Measurements from ENCODE around the gene PLD2. TPM values are rescaled to one million over a fixed set of nuclear protein-coding genes. Genes with fewer than 3 reads are reported as not detected.

PLD2 gene
- total and polyA plus RNA-seq, 7 donors: 2.4 to 7.5 (median 3.8) TPM

DNA sequence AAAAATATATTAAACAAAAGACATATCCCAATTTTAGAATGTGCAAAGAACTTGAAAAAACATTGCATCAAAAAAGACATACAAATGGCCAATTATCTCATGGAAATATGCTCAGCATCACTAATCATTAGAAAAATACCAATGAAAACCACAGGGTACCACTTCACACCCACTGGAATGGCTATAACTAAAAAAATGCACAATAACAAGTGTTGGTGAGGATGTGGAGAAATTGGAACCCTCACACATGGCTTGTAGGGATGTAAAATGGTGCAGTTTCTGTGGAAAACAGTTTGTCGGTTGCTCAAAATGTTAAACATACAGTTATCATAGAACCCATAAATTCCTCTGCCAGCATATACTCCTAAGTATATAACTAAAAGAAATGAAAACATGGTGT lies 11.8 kb upstream of the PLD2 start:
- WGBS, 3 donors: 97 to 99% (median 97%) methylated on average over 1 of the region's 1 CpG
- TF ChIP-seq, protein P1, sequence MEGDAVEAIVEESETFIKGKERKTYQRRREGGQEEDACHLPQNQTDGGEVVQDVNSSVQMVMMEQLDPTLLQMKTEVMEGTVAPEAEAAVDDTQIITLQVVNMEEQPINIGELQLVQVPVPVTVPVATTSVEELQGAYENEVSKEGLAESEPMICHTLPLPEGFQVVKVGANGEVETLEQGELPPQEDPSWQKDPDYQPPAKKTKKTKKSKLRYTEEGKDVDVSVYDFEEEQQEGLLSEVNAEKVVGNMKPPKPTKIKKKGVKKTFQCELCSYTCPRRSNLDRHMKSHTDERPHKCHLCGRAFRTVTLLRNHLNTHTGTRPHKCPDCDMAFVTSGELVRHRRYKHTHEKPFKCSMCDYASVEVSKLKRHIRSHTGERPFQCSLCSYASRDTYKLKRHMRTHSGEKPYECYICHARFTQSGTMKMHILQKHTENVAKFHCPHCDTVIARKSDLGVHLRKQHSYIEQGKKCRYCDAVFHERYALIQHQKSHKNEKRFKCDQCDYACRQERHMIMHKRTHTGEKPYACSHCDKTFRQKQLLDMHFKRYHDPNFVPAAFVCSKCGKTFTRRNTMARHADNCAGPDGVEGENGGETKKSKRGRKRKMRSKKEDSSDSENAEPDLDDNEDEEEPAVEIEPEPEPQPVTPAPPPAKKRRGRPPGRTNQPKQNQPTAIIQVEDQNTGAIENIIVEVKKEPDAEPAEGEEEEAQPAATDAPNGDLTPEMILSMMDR (IDR thresholded peaks at IDR 0.05): no peak
- H3K4me1 ChIP-seq: peaks cover 11% of the 10 kb centered on the region
- no peak overlapping the region for H3K4me3 ChIP-seq
- peaks cover 10 to 24% of the 10 kb centered on the region in 2 donors for H3K36me3 ChIP-seq (ENCODE audit: insufficient read depth in 1 of 2, low read depth in 1 of 2)
- H3K27ac ChIP-seq: no peak overlapping the region
- no peak for DNase-seq
- H3K9me3 ChIP-seq: no peaks in the 10 kb centered on the region
- intact Hi-C loops (cut with DNase I): loop anchor here in 1 of 2 donors (5.0 kb wide), 1 partner anchor 42 kb away; no protein-coding TSS in a partner anchor
- no peaks in the 10 kb centered on the region for H3K27me3 ChIP-seq (ENCODE audit: insufficient read depth in 3 of 3, low read length in 2 of 3)
- no peak for ATAC-seq

DNA sequence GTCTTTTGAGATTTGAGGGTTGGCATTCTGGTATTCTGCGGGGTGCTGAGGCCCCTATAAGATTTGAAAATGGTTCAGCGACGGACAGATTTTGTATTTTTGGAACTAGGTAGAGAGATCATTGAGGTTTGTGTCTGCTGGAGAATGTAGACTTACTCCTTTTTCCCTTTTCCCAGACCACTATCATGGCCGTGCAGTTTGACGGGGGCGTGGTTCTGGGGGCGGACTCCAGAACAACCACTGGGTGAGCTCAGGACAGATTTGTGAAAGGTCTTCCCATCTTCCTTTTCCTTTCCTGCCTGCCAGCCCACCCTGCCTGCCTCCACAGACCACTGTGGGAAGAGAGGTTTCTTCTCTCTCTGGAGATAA lies 10.4 kb upstream of the PLD2 start:
- Histone ChIP-seq H3K4me1 (peaks cover 7% of the 10 kb centered on the region), H3K9me3 (no peaks in the 10 kb centered on the region), H3K4me3 (peak overlapping the region; percentile 84), H3K27ac (peak overlapping the region; percentile 79), H3K27me3 (ENCODE audit: insufficient read depth in 3 of 3, low read length in 2 of 3) (no peaks in the 10 kb centered on the region), H3K36me3 (ENCODE audit: insufficient read depth in 1 of 2, low read depth in 1 of 2) (peaks cover 10 to 24% of the 10 kb centered on the region in 2 donors)
- ATAC-seq: peak in 3 of 4 donors; percentile 59 to 76 (median 63)
- WGBS, 3 donors: 1 to 2% (median 2%) methylated on average over 7 of the region's 7 CpGs
- TF ChIP-seq, protein P1 (IDR thresholded peaks at IDR 0.05): no peak
- intact Hi-C loops (cut with DNase I): loop anchor here in 1 of 2 donors (5.0 kb wide), 1 partner anchor 41 kb away; no protein-coding TSS in a partner anchor
- peak in 1 of 2 donors; percentile 37 for DNase-seq

DNA sequence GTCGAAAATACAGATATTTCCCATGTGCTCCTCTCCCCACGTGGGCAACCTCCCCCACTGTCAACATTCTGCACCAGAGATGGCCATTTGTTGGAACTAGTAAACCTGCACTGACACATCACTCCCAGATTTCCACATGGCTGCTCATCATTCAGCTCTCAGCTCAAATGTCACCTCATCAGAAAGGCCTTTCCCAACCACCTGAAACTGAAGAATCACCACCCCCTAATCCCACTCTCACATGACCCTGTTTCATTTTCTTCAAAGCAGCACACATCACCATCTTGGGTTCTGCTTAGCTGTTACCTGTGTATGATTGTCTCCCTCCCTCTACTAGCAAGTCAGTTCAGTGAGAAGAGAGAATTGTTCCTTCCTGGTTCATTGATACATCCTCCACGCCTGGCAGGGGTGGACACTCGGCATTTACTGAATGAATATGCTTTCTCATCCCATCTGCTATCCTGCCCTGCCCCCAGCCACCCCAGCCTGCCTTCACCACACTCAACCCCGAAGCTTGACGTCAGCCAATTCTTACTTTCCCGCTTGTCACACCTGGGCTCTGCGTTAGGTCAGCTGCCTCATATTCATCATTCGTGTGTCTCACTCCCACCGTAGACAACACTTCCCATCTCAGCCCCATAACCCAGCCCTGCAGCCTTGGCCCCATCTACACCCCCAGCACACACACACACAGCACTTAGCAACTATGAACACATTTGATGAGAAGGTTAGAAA lies 6.3 kb upstream of the PLD2 start:
- intact Hi-C loops (cut with DNase I): no loop called here
- no peak overlapping the region for H3K4me3 ChIP-seq
- WGBS, 3 donors: 71 to 77% (median 74%) methylated on average over 10 of the region's 10 CpGs
- no peak overlapping the region for H3K27ac ChIP-seq
- peaks cover 10 to 24% of the 10 kb centered on the region in 2 donors for H3K36me3 ChIP-seq (ENCODE audit: insufficient read depth in 1 of 2, low read depth in 1 of 2)
- no peaks in the 10 kb centered on the region for H3K9me3 ChIP-seq
- no peak for ATAC-seq
- TF ChIP-seq, protein P1 (IDR thresholded peaks at IDR 0.05): no peak
- H3K4me1 ChIP-seq: peaks cover 7% of the 10 kb centered on the region
- DNase-seq: peak in 1 of 2 donors; percentile 8
- no peaks in the 10 kb centered on the region for H3K27me3 ChIP-seq (ENCODE audit: insufficient read depth in 3 of 3, low read length in 2 of 3)

DNA sequence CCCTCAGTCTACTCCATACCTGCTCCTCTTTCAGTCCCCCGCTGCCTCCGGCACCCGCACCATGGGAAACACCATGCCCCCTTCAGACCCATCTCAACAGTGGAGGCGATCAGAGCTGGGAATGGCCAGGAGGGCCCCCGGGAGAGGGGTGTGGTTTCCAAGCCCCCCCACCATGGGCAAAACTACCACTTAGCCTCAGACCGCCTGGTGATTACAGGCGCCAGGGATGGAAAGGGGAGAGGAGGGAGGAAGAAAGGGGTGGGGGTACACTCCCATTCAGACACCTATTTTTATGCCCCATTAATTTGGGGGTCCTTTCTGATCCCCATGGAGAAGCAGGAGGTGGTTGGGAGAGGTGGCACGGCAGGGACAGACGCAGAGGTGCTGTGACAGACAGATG lies 4.7 kb upstream of the PLD2 start, which contains the start of gene C17orf114:
C17orf114 (minus strand) TSS at position 101 of the 400 bp plus-strand sequence.
- H3K36me3 ChIP-seq (ENCODE audit: insufficient read depth in 1 of 2, low read depth in 1 of 2): peaks cover 10 to 23% of the 10 kb centered on the region in 2 donors
- no peak within 1 kb of the TSS for H3K4me3 ChIP-seq
- ATAC-seq: no peak
- intact Hi-C loops (cut with DNase I): no loop called here
- no peaks in the 10 kb centered on the region for H3K9me3 ChIP-seq
- TF ChIP-seq, protein P1 (IDR thresholded peaks at IDR 0.05): no peak
- peak in 1 of 2 donors; percentile 28 for DNase-seq
- H3K4me1 ChIP-seq: peaks cover 4% of the 10 kb centered on the region
- H3K27ac ChIP-seq: no peak within 1 kb of the TSS
- no peaks in the 10 kb centered on the region for H3K27me3 ChIP-seq (ENCODE audit: insufficient read depth in 3 of 3, low read length in 2 of 3)
- 74 to 80% (median 77%) methylated on average over 9 of the region's 9 CpGs for WGBS, 3 donors
